Activated T-cell treated with anti-CD3 and anti-CD28 coated beads, Interleukin-2, amount 50 U/mL, for 24 hours (primary cell): Measurements from ENCODE around the gene C17orf75.
"Not testable (repeated sequence)": the region's sequence is repeated elsewhere in the genome, so short reads cannot be mapped to it uniquely, and the experiment has no call there.

Experiments used
- DNase-seq: peaks from one replicate; pipeline ENCODE4 v3.0.0-alpha.2; 2020
- H3K27ac Mint-ChIP-seq: 2 replicates; pipeline ENCODE4 v1.8.0; 2020; ENCODE audit warnings: mild to moderate bottlenecking, mixed read lengths
- H3K27me3 Mint-ChIP-seq: 2 replicates; pipeline ENCODE4 v1.8.0; 2020; ENCODE audit warnings: mixed read lengths
- H3K36me3 Mint-ChIP-seq: 2 replicates; pipeline ENCODE4 v1.8.0; 2020; ENCODE audit warnings: low read depth, mixed read lengths
- H3K4me1 Mint-ChIP-seq: 2 replicates; pipeline ENCODE4 v1.8.0; 2020; ENCODE audit warnings: low read depth, mixed read lengths
- H3K4me3 Mint-ChIP-seq: 2 replicates; pipeline ENCODE4 v1.8.0; 2020; ENCODE audit warnings: mild to moderate bottlenecking, moderate library complexity, mixed read lengths
- H3K9me3 Mint-ChIP-seq: 2 replicates; pipeline ENCODE4 v1.8.0; 2020; ENCODE audit warnings: mixed read lengths

C17orf75 gene

DNA sequence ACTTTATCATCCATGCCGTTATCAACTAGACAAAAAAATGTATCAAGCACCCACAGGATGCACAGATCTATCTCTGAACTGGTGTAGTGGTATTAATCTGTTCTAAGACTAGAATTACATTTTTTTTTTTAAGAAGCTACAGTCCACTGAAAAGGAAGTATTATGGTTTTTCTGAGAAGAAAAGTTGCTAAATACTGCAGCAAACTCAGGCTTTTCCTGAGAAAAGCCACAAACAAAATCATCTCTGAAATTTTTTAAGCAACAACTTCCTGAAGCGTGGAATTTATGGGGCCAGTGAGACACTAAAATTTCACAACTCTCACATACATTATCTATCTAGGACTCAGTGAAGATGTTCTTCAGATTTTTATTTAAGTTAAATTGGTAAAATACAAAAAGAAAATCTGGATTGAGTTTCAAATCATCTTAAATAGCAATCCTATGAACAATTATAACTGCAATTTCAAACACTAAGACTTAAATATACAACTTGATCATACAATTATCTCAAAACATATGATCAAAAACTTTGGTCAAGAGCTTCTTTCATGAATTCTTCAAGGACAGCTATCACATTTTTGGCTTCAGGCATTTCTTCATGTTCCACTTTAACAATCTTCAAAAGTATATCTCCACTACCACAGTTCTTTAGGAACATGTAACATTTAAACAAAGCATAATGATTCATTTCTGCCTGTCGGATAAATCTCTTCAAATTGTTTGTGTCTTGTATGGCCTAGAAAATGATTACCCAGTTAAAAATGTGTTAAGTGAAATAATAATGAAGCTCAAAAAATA lies 10.5 kb downstream of the C17orf75 start:
- Mint-ChIP-seq H3K27me3 (no peaks in the 10 kb centered on the region), H3K4me1 (peaks cover 29% of the 10 kb centered on the region), H3K9me3 (no peaks in the 10 kb centered on the region), H3K27ac (peak overlapping the region; percentile 61), H3K36me3 (peaks cover 49% of the 10 kb centered on the region), H3K4me3 (peak overlapping the region; percentile 51)
- no peak for DNase-seq

DNA sequence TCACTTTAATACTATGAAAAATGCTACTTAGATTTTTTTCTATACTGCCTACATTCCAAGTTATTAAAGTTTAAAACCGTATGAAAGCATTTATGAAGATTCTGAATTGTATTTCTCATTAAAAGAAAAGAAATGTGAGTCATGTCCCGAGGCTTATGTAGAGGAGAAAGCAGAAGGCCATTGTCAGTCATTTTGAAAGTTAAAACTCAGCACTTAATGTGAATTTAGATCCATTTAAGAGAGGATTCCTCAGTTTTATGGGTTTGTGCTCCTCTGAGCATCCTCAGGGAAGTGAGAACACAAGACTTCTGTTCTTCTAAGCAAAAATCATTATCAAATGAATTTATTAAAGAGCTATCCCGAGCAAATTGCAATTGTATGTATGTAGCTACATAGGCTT lies 11.8 kb downstream of the C17orf75 start:
- H3K9me3 Mint-ChIP-seq = no peaks in the 10 kb centered on the region
- H3K4me1 Mint-ChIP-seq = peaks cover 29% of the 10 kb centered on the region
- H3K27me3 Mint-ChIP-seq = no peaks in the 10 kb centered on the region

DNA sequence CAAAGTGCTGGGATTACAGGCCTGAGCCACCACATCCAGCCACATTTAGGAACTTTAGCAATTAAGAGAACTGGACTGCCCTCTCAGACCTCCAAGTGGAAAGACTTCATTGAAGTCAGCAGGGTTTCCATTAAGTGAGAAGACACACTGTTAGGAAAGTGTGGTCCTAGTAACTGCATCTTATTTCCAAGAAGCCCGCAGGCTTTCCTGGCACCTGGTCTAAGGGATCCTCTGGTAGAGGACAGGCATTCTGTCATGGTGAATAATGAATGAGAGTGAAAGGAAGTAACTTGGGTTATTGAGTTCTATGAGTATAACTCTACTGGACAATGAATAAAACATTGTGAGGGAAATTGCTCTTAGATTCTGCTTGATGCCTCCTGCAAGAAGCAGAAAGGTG lies 14.1 kb downstream of the C17orf75 start:
- no peak for DNase-seq
- H3K9me3 Mint-ChIP-seq = no peaks in the 10 kb centered on the region
- H3K27me3 Mint-ChIP-seq = no peaks in the 10 kb centered on the region
- H3K27ac Mint-ChIP-seq = no peak overlapping the region
- H3K4me3 Mint-ChIP-seq = no peak overlapping the region
- H3K4me1 Mint-ChIP-seq = peaks cover 39% of the 10 kb centered on the region
- H3K36me3 Mint-ChIP-seq = peaks cover 18% of the 10 kb centered on the region

More for the DNA sequence above, 11.8 kb downstream of the C17orf75 start:
- peaks cover 37% of the 10 kb centered on the region for H3K36me3 Mint-ChIP-seq
- H3K27ac Mint-ChIP-seq = peak overlapping the region; percentile 61
- DNase-seq = no peak
- peak overlapping the region; percentile 36 for H3K4me3 Mint-ChIP-seq

DNA sequence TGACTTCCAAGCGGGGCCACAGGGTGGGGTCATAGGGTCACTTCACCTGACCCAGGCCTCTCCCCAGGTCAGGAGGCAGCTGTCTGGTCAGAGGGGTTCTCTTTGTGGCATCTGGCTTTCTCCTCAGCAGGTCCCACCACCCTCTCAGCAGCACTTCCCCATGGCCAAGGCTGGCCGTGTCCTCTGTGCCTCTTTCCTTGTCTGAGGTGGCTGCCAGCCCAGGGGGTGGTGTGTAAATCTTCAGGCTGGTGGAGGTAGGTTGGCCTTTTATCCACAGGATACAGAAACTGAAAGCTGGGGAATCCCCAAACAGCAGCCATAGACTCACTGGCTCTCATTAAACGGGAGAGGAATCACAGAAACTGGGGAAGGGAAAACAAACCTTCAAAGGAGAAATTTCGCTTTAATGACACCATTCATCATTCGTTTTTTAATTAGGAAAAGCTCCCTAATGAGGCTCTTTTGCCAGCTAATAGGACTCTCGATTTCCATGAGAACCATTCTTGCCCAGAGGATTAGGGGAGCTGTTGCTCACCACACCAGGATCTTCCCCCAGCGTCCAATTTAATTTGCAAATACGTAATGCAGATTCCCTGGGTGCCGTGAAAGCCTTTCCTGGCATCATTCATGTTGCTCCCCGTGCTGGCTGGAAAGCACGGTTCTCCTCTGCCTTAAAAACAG lies 18.0 kb downstream of the C17orf75 start:
- Mint-ChIP-seq H3K36me3 (no peaks in the 10 kb centered on the region), H3K27ac (peak overlapping the region; percentile 64), H3K4me1 (peaks cover 11% of the 10 kb centered on the region), H3K9me3 (no peaks in the 10 kb centered on the region), H3K4me3 (no peak overlapping the region), H3K27me3 (no peaks in the 10 kb centered on the region)
- peak; percentile 36 for DNase-seq

DNA sequence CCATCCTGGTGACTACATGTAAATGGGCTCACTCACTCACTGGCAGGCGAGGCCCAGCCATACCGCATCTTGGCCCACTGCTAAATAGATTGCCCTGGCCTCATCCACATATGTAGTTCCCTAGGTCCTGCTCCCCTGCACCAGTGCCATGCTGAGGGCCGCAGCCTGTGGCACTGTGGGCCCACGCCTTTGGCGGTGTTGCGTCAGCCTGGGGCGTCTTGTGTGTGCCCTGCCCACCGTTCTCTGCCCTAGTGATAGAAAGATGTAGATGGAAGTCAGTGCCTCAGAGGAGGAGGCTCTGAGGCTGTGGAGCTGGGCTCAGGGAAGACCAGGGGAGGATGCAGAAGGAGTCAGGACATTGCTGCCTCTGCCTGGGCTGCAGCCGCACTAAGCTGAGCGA lies 18.9 kb downstream of the C17orf75 start:
- Mint-ChIP-seq H3K36me3 (no peaks in the 10 kb centered on the region), H3K27ac (no peak overlapping the region), H3K9me3 (no peaks in the 10 kb centered on the region), H3K27me3 (peaks cover 4% of the 10 kb centered on the region), H3K4me1 (peaks cover 13% of the 10 kb centered on the region), H3K4me3 (no peak overlapping the region)
- no peak for DNase-seq

DNA sequence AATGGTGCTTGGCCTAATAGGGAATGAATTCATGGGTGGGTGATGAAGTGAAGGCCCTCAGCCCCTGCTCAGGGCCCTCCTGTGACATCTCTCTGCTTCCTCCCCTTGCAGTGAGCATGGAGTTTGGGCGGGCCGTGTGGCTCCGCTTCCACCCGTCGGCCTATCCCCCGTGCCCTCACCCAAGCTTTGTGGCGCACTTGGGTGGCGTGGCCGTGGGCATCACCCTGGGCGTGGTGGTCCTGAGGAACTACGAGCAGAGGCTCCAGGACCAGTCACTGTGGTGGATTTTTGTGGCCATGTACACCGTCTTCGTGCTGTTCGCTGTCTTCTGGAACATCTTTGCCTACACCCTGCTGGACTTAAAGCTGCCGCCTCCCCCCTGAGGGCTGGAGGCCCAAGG lies 21.1 kb downstream of the C17orf75 start:
- H3K36me3 Mint-ChIP-seq = no peaks in the 10 kb centered on the region
- H3K4me1 Mint-ChIP-seq = peaks cover 12% of the 10 kb centered on the region
- no peaks in the 10 kb centered on the region for H3K9me3 Mint-ChIP-seq
- H3K27me3 Mint-ChIP-seq = peaks cover 9% of the 10 kb centered on the region
- H3K27ac Mint-ChIP-seq = no peak overlapping the region
- DNase-seq = no peak
- H3K4me3 Mint-ChIP-seq = no peak overlapping the region

DNA sequence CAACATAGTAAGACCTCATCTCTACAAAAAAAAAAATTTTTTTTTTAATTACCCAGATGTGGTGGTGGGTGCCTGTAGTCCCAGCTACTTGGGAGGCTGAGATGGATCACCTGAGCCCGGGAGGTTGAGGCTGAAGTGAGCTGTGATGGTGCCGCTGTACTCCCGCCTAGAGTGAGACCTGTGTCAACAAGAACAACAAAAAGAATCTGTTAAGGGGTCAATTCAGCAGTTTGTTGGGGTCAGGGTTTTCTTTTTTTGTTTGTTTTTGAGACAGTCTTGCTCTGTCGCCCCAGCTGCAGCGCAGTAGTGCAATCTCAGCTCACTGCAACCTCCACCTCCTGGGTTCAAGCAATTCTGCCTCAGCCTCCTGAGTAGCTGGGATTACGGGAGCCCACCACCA lies 21.9 kb downstream of the C17orf75 start:
- peaks cover 13% of the 10 kb centered on the region for H3K27me3 Mint-ChIP-seq
- H3K36me3 Mint-ChIP-seq, DNase-seq, H3K4me3 Mint-ChIP-seq, H3K9me3 Mint-ChIP-seq, H3K27ac Mint-ChIP-seq: not testable (repeated sequence)
- H3K4me1 Mint-ChIP-seq = peaks cover 12% of the 10 kb centered on the region

DNA sequence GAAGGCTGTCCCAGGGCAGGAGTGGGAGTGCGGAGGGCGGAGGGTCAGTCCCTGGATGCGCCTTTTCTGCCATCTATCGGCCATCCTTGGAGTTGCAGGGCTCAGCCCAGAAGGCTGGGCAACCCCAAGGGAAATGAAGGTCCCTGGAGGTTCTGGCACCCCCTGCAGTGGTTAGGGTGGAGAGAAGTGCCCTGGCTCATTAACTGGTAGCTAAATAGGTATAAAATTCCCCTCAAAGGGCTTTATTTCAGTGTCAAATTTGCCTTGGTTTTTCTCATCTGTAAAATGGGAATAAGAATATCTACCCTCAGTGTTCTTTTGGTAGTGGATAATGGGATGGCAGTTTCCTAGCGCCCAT lies 22.4 kb downstream of the C17orf75 start:
- peak; percentile 88 for DNase-seq
- peaks cover 18% of the 10 kb centered on the region for H3K27me3 Mint-ChIP-seq
- no peaks in the 10 kb centered on the region for H3K9me3 Mint-ChIP-seq
- H3K36me3 Mint-ChIP-seq = no peaks in the 10 kb centered on the region
- no peak overlapping the region for H3K27ac Mint-ChIP-seq
- peaks cover 12% of the 10 kb centered on the region for H3K4me1 Mint-ChIP-seq
- H3K4me3 Mint-ChIP-seq = peak overlapping the region; percentile 62

DNA sequence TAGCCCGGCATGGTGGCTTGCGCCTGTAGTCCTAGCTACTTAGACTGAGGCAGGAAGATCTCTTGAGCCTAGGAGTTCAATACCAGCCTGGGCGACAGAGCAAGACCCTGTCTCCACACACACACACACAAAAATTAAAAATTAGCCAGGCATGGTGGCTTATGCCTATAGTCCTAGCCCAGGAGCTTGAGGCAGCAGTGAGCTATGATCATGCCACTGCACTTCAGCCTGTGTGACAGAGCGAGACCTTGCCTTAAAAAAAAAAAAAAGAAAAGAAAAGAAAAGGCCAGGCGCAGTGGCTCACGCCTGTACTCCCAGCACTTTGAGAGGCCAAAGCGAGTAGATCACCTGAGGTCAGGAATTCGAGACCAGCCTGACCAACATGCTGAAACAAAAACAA lies 23.9 kb downstream of the C17orf75 start:
- DNase-seq = no peak
- Mint-ChIP-seq H3K4me1 (peaks cover 2% of the 10 kb centered on the region), H3K27ac (no peak overlapping the region), H3K36me3 (no peaks in the 10 kb centered on the region), H3K27me3 (peaks cover 21% of the 10 kb centered on the region), H3K4me3 (no peak overlapping the region), H3K9me3 (no peaks in the 10 kb centered on the region)

DNA sequence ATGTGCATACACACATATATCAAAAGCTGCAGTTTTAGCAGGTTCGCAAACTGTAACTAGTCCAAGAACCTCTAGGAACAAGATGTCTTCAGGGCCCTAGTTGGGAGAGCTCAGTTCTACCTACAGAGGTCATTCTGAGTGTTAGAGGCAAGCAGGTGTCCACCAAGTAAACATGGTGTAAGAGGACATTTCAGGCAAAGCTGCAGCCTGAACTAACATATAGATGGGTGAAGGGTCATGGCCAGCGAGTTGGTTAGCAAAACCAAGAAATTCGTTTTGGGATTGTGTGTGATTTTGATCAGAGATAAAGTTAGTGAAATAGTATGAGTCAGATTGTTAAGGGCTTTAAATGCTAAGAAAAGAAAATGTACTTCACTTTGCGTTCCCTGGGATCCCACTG lies 24.6 kb downstream of the C17orf75 start:
- H3K27me3 Mint-ChIP-seq = peaks cover 21% of the 10 kb centered on the region
- H3K4me3 Mint-ChIP-seq = no peak overlapping the region

DNA sequence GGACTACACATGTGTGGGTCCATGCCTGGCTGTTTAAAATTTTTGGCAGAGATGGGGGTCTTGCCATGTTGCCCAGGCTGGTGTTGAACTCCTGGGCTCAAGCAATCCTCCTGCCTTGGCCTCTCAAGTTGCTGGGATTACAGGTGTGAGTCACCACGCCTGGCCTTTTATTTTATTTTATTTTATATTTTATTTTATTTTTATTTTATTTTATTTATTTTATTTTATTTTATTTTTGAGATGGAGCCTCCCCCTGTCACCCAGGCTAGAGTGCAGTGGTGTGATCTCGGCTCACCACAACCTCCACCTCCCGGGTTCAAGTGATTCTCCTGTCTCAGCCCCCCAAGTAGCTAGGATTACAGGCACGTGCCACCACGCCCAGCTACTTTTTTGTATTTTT lies 25.3 kb downstream of the C17orf75 start:
- H3K4me1 Mint-ChIP-seq, H3K36me3 Mint-ChIP-seq, H3K9me3 Mint-ChIP-seq, H3K27ac Mint-ChIP-seq, H3K4me3 Mint-ChIP-seq, DNase-seq: not testable (repeated sequence)
- peaks cover 21% of the 10 kb centered on the region for H3K27me3 Mint-ChIP-seq

More for the DNA sequence above, 24.6 kb downstream of the C17orf75 start:
- H3K27ac Mint-ChIP-seq = no peak overlapping the region
- no peaks in the 10 kb centered on the region for H3K9me3 Mint-ChIP-seq
- H3K4me1 Mint-ChIP-seq = peaks cover 2% of the 10 kb centered on the region
- no peaks in the 10 kb centered on the region for H3K36me3 Mint-ChIP-seq
- no peak for DNase-seq

DNA sequence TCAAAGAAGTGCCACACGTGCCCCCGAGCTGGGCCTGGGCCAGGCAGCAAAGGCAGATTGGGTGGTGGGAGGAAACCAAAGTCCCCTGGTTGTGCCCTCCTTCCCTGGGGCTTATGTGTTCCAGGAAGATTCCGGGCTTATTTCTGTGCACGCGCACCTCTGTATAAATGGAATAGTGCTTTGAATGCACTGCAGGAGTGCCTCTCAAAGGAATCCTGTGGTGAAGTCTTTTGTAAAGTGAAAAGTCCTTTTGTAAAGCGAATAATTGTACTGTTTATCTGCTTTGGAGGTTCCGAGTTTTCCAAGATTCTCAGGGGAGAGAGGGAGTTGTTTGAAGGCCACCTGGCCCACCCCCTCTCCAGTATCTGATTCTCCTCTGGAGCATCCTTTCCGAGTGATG lies 26.8 kb downstream of the C17orf75 start:
- H3K27me3 Mint-ChIP-seq = peaks cover 21% of the 10 kb centered on the region
- peaks cover 2% of the 10 kb centered on the region for H3K4me1 Mint-ChIP-seq
- DNase-seq = no peak
- no peaks in the 10 kb centered on the region for H3K36me3 Mint-ChIP-seq
- H3K27ac Mint-ChIP-seq = no peak overlapping the region
- no peaks in the 10 kb centered on the region for H3K9me3 Mint-ChIP-seq
- no peak overlapping the region for H3K4me3 Mint-ChIP-seq

DNA sequence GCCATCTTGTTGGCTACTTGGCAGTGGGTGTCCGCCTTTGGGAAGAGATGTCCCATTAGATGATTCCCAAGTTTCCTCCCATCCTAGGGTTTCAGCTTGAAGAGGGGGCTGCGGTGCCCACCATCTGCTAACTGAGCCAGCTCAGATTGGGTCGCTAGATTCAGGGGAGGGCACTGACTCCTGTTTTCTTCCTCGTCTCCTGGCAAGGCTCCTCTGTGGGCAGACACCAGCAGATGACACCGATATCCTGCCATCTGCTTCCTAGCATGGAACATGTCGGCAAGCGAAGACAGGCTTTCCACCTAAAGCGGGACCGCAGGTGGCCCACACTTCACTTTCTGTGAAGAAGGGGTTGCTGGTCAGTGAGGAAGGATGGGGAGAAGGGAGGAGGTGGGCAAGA lies 27.3 kb downstream of the C17orf75 start:
- peaks cover 2% of the 10 kb centered on the region for H3K4me1 Mint-ChIP-seq
- H3K9me3 Mint-ChIP-seq = no peaks in the 10 kb centered on the region
- H3K36me3 Mint-ChIP-seq = no peaks in the 10 kb centered on the region
- H3K4me3 Mint-ChIP-seq = no peak overlapping the region
- H3K27ac Mint-ChIP-seq = no peak overlapping the region
- DNase-seq = no peak
- H3K27me3 Mint-ChIP-seq = peaks cover 21% of the 10 kb centered on the region

DNA sequence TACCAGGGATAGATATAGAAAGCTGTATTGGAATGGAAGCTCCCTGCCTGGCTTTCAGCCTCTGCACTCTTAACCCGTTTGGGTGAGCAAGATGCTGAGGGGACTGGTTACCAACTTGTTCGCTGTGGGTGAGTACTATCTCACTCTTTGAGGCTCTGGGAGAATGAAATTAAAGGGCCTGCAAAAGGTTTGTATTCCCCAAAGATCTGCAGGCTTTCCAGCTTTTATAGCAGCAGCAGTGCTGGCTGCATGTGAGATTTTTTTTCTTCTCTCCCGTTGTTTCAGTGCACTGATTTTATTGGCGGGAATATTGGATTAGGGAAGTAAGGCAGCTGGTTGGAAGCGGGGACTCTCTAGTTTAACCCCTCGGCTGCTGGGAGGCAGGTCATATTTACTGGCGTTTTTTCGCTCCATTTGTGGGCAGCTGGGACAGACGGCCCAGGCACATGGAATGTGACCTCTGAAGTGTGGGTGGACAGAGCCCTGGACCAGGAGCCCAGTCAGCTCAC lies 30.9 kb downstream of the C17orf75 start:
- H3K4me1 Mint-ChIP-seq = no peaks in the 10 kb centered on the region
- H3K9me3 Mint-ChIP-seq = no peaks in the 10 kb centered on the region
- H3K36me3 Mint-ChIP-seq = no peaks in the 10 kb centered on the region
- no peak for DNase-seq
- no peak overlapping the region for H3K27ac Mint-ChIP-seq
- no peak overlapping the region for H3K4me3 Mint-ChIP-seq
- peaks cover 12% of the 10 kb centered on the region for H3K27me3 Mint-ChIP-seq

DNA sequence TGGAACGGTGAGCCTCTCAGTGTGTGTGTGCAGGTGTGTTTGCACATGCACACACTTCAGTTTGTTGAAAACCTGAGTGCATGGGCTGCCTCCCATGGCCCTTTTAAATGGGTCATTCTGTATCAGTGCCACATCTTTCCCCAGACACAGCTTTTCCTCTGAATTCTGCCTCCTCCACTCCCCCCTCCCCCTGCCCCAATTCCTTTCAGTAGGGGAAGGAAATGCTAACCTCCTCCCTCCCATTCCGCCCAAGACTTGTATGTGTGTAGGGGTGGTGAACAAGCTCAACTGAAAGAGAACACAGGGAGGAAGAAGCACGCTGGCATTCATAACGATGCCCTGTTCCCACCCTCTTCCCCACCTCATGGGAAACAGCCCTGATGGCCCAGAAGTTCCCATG lies 34.3 kb downstream of the C17orf75 start:
- H3K4me1 Mint-ChIP-seq = no peaks in the 10 kb centered on the region

More for the DNA sequence above, 34.3 kb downstream of the C17orf75 start:
- Mint-ChIP-seq H3K4me3 (no peak overlapping the region), H3K36me3 (no peaks in the 10 kb centered on the region), H3K27me3 (no peaks in the 10 kb centered on the region), H3K9me3 (no peaks in the 10 kb centered on the region), H3K27ac (no peak overlapping the region)
- DNase-seq = no peak
